HepG2 (cell line): Measurements from ENCODE around the gene GRK6. TPM values are rescaled to one million over a fixed set of nuclear protein-coding genes. Genes with fewer than 3 reads are reported as not detected.

Experiments used
- ATAC-seq: fragments of 200-7000 bp; cut with Tn5 transposase; 3 replicates; pipeline ENCODE4 v1.9.1; 2020; ENCODE audit warnings: mild to moderate bottlenecking, moderate library complexity
- BruUV-seq: library from RNA; stranded (reverse); fragments of 400-500 nt; replicated peaks from 2 replicates; lab custom pipeline; 2021; lab: Mats Ljungman, UMichigan
- CTCF ChIA-PET: fragments of 300-600 bp; formaldehyde crosslinking; extraction: SDS; loops from one replicate; lab custom pipeline; 2021; ENCODE audit warnings: low total read pairs, inconsistent platforms, low intra/inter-chr PET ratio; lab: Yijun Ruan, JAX
- POLR2A ChIA-PET: fragments of 350-600 bp; sonication (Branson Sonifier 250); formaldehyde crosslinking; loops from one replicate; lab custom pipeline; 2020; ENCODE audit warnings: antibody characterized with exemption, inconsistent platforms; lab: Yijun Ruan, JAX
- DNase-seq: peaks from one replicate; pipeline ENCODE4 v3.0.0-alpha.2; 2015; ENCODE audit warnings: low spot score
- FAIRE-seq: peaks from 3 replicates; lab custom pipeline; 2011; peaks lifted over from hg19 to GRCh38; lab: Jason Lieb, UNC
- H2AFZ ChIP-seq: one replicate; pipeline ENCODE4 v1.6.1; 2011; ENCODE audit warnings: low read length, inconsistent platforms
- H3K27ac ChIP-seq: fragments of 300-600 bp; 3 replicates; pipeline ENCODE4 v1.8.0; 2011; ENCODE audit warnings: mixed run types, mild to moderate bottlenecking, mixed read lengths, low read length, inconsistent platforms; ENCODE audit not compliant: insufficient read depth; ENCODE audit errors: extremely low read length
- H3K27me3 ChIP-seq, 2 experiments: fragments of 200-600 bp in 1 of 2; 2 replicates in 1 of 2; 3 replicates in 1 of 2; pipeline versions ENCODE4 v1.6.0 to v1.8.0; 2011; ENCODE audit warnings: low read length in 2 of 2, mild to moderate bottlenecking in 2 of 2, moderate library complexity in 2 of 2, inconsistent platforms in 1 of 2; ENCODE audit not compliant: insufficient read depth in 2 of 2, control insufficient read depth in 1 of 2
- H3K36me3 ChIP-seq, 2 experiments: fragments of 200-600 bp in 1 of 2; replicated peaks in 1 of 2; 2 replicates in 1 of 2; 3 replicates in 1 of 2; pipeline versions ENCODE4 v1.5.1 to v1.8.0; 2011; ENCODE audit warnings: low read length in 2 of 2, inconsistent platforms in 1 of 2; ENCODE audit not compliant: insufficient read depth in 2 of 2, control insufficient read depth in 1 of 2
- H3K4me1 ChIP-seq: 2 replicates; pipeline ENCODE4 v1.5.1; 2012; ENCODE audit warnings: low read length, inconsistent platforms; ENCODE audit not compliant: insufficient read depth
- H3K4me2 ChIP-seq: 2 replicates; pipeline ENCODE4 v1.6.0; 2011; ENCODE audit warnings: low read depth, low read length, inconsistent platforms
- H3K4me3 ChIP-seq, 3 experiments: fragments of 200-600 bp in 1 of 3; sonication (generic), shearing (Covaris generic) in 1 of 3; replicated peaks in 1 of 3; 2 replicates each; pipeline ENCODE4 v1.5.1; 2011 to 2016; ENCODE audit warnings: low read length in 3 of 3, inconsistent platforms in 2 of 3, low read depth in 2 of 3, mild to moderate bottlenecking in 2 of 3, control low read depth in 1 of 3, mixed read lengths in 1 of 3; ENCODE audit not compliant: insufficient read depth in 1 of 3
- H3K79me2 ChIP-seq: one replicate; pipeline ENCODE4 v1.6.1; 2011; ENCODE audit warnings: low read length, inconsistent platforms; ENCODE audit not compliant: insufficient read depth
- H3K9ac ChIP-seq: 2 replicates; pipeline ENCODE4 v1.6.0; 2011; ENCODE audit warnings: mild to moderate bottlenecking, low read depth, low read length, inconsistent platforms; ENCODE audit not compliant: insufficient read depth
- H3K9me3 ChIP-seq: 2 replicates; pipeline ENCODE4 v1.5.1; 2012; ENCODE audit warnings: mild to moderate bottlenecking, low read length
- H4K20me1 ChIP-seq: 2 replicates; pipeline ENCODE4 v1.6.0; 2011; ENCODE audit warnings: inconsistent platforms, mild to moderate bottlenecking, low read length, moderate library complexity; ENCODE audit not compliant: insufficient read depth
- CHD4 ChIP-seq: fragments of 200-600 bp; sonication (generic); IDR thresholded peaks from 2 replicates; pipeline ENCODE4 v1.7.0; 2017; ENCODE audit warnings: mild to moderate bottlenecking, low read length, borderline replicate concordance
- HMGA1 ChIP-seq: sonication (generic); formaldehyde crosslinking; conservative IDR thresholded peaks from 2 replicates; pipeline ENCODE4 v1.4.0; 2020; ENCODE audit warnings: missing genetic modification reagents
- MED8 ChIP-seq: sonication (generic); formaldehyde crosslinking; IDR thresholded peaks from 2 replicates; pipeline ENCODE4 v1.8.1; 2023; ENCODE audit warnings: mild to moderate bottlenecking, missing genetic modification reagents; ENCODE audit not compliant: insufficient replicate concordance
- MZF1 ChIP-seq: sonication (generic); formaldehyde crosslinking; IDR thresholded peaks from 2 replicates; pipeline ENCODE4 v1.8.1; 2023; ENCODE audit warnings: mild to moderate bottlenecking, missing genetic modification reagents, borderline replicate concordance
- RFX5 ChIP-seq: IDR thresholded peaks from 2 replicates; pipeline ENCODE4 v1.6.1; 2011; ENCODE audit warnings: low read depth, low read length, improper control_type of control experiment
- ZNF619 ChIP-seq: sonication (generic); formaldehyde crosslinking; IDR thresholded peaks from 2 replicates; pipeline ENCODE4 v1.4.0; 2020; ENCODE audit warnings: mild to moderate bottlenecking, missing genetic modification reagents
- ZNF816 ChIP-seq: sonication (generic); formaldehyde crosslinking; IDR thresholded peaks from 2 replicates; pipeline ENCODE4 v1.8.0; 2022; ENCODE audit warnings: missing genetic modification reagents, mild to moderate bottlenecking, borderline replicate concordance
- ZSCAN20 ChIP-seq: sonication (generic); formaldehyde crosslinking; IDR thresholded peaks from 2 replicates; pipeline ENCODE4 v1.4.0; 2020; ENCODE audit warnings: missing genetic modification reagents, mild to moderate bottlenecking, borderline replicate concordance
- WGBS: methylation state at CpG from one replicate; pipeline ENCODE4 v1.1.6; 2017; ENCODE audit warnings: low lambda C conversion rate; 5-methylcytosine and 5-hydroxymethylcytosine counted together
- in situ Hi-C: cut with HindIII; loops from 2 replicates; pipeline ENCODE4 v1.10.0; 2017; ENCODE audit warnings: low pct_unique_long_range_greater_than_20kb; ENCODE audit not compliant: extremely low pct_ligation_motif_present
- intact Hi-C: fragments of 100-400 bp; cut with micrococcal nuclease; formaldehyde crosslinking; loops from one replicate; pipeline ENCODE4 v1.10.0; 2022; ENCODE audit not compliant: unreplicated experiment
- polyA plus RNA-seq, 8 experiments: library from polyadenylated mRNA; depleted of rRNA in 3 of 8; stranded (reverse) in 7 of 8; unstranded in 1 of 8; fragments of >200 nt; fragmentation: Illumina TruSeq in 4 of 8; extraction: Trizol in 4 of 8; gene quantifications; 2 replicates each; pipeline versions ENCODE4 v1.2.1 to v1.2.3, GENCODE V29; 2011 to 2016; ENCODE audit warnings: low read depth in 4 of 8, missing spikeins in 1 of 8, mixed read lengths in 1 of 8; ENCODE audit not compliant: insufficient read depth in 1 of 8
- total RNA-seq, 5 experiments: library from RNA; depleted of rRNA; stranded (reverse); fragments of >200 nt; fragmentation: Illumina TruSeq; extraction: Trizol; gene quantifications; 2 replicates each; pipeline ENCODE4 v1.2.3, GENCODE V29; 2016; ENCODE audit warnings: low read depth in 1 of 5
- TF ChIP-seq, protein P1 (sequence below): IDR thresholded peaks from 2 replicates; pipeline ENCODE4 v1.6.1; 2016; ENCODE audit warnings: missing compliant biosample characterization, missing genetic modification reagents, borderline replicate concordance

The GRK6 gene
- total and polyA plus RNA-seq, 2 of the 13 experiments (the other 11 are each of a cell fraction or from before 2014, with no cell fraction given): 13.2 to 19.9 TPM

DNA sequence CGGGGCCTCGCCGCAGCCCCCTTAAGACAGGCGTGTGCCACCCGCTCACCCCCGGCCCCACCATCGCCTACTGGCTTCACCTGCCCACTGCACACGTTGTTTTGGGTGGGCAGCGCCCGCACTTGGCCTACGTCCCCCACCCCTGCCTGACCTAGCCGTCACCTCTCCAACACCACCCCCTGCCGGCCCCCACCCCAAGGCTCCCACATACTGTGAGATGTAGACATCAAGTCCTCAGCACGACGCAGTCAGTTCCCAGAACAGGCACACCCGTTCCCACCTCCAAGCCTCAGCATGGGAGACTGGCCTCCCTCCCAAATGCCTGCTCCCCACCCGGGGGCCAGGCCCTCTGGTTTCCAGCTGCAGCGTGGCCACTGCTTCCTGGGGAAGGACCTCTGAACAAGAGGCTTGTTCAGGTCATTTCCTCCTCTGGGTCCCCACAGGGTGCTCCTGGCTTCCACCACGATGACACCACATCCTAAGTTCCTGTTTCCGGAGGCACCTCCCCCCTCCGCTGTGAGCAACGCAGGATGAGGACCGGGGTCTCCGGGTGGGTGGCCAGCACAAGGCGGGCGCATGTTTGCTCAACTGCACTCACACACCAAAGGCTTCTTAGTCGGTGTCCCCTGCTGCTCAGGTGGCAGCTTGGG lies 35.7 kb downstream of the GRK6 start (continued):
- no peak for TF ChIP-seq ZNF816

DNA sequence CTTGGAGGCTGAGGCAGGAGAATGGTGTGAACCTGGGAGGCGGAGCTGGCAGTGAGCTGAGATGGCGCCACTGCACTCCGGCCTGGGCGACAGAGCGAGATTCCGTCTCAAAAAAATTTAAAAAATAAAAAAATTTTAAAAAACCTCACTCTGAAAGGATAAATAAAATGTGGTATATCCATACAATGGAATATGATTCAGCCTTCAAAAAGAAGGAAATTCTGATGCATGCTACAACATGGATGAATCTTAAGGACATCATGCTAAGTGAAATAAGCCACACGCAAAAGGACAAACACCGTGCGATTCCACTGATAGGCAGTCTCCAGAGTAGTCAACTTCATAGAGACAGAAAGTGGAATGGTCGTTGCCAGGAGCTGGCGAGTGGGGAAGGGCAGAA lies 38.6 kb downstream of the GRK6 start:
- CTCF ChIA-PET: no interaction called here
- no peak for ATAC-seq
- no peak overlapping the region for H3K27ac ChIP-seq
- BruUV-seq: no TSS peak
- TF ChIP-seq ZSCAN20 (CRISPR knock-in tag): no peak
- TF ChIP-seq, all 625 proteins: peak for 0
- POLR2A ChIA-PET: no interaction called here
- no peaks in the 10 kb centered on the region for H3K9me3 ChIP-seq
- no peaks in the 10 kb centered on the region for H3K27me3 ChIP-seq
- H3K36me3 ChIP-seq: peaks cover 6 to 16% of the 10 kb centered on the region in 2 experiments; a peak in 3 of 5 replicates
- no peak overlapping the region for H2AFZ ChIP-seq
- H3K4me1 ChIP-seq: no peaks in the 10 kb centered on the region
- no peak overlapping the region for H3K4me2 ChIP-seq
- no peak overlapping the region for H3K4me3 ChIP-seq
- H4K20me1 ChIP-seq: peaks cover 8% of the 10 kb centered on the region; the same call in 1 of the 2 replicates
- no peaks in the 10 kb centered on the region for H3K79me2 ChIP-seq
- in situ Hi-C loops: loop anchor here (25.0 kb wide), 1 partner anchor 353 kb away; no protein-coding TSS in a partner anchor
- DNase-seq (no peak), FAIRE-seq (no peak)
- intact Hi-C loops: no loop called here
- H3K9ac ChIP-seq: no peak overlapping the region
- WGBS: 99% methylated on average over 11 of the region's 11 CpGs

DNA sequence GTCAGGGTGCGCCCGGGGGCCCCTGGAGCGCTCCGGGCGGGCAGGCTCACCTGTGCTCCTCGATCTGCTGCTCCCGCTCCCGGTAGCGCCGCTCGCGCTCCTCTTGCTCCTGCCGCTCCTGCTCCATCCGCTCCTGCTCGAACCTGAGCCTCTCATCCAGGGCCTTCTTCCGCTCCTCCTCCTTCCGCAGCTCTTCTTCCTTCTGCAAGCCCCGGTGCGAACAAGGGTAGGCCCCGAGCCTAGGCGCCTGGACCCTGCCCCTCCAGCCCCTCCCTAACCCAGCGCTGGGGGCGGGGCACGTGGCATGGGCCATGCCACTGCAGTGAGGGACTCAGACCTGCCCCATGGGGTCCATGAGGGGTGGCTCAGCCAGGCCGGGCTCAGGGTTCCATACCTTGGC lies 40.4 kb downstream of the GRK6 start:
- Histone ChIP-seq H3K9ac (no peak overlapping the region), H3K79me2 (no peaks in the 10 kb centered on the region), H3K27me3 (no peaks in the 10 kb centered on the region), H3K4me2 (no peak overlapping the region), H3K4me1 (peaks cover 9% of the 10 kb centered on the region), H2AFZ (no peak overlapping the region), H3K9me3 (no peaks in the 10 kb centered on the region), H3K4me3 (no peak overlapping the region), H3K27ac (no peak overlapping the region), H3K36me3 (peaks cover 3 to 16% of the 10 kb centered on the region in 2 experiments; a peak in 3 of 5 replicates), H4K20me1 (peaks cover 9% of the 10 kb centered on the region; the same call in 1 of the 2 replicates)
- no peak for ATAC-seq
- DNase-seq: no peak
- in situ Hi-C loops: loop anchor here (25.0 kb wide), 1 partner anchor 355 kb away; no protein-coding TSS in a partner anchor
- ChIA-PET CTCF (no interaction called here), POLR2A (no interaction called here)
- 97% methylated on average over 23 of the region's 25 CpGs for WGBS
- intact Hi-C loops: no loop called here
- FAIRE-seq: no peak
- no TSS peak for BruUV-seq
- TF ChIP-seq, protein P1, sequence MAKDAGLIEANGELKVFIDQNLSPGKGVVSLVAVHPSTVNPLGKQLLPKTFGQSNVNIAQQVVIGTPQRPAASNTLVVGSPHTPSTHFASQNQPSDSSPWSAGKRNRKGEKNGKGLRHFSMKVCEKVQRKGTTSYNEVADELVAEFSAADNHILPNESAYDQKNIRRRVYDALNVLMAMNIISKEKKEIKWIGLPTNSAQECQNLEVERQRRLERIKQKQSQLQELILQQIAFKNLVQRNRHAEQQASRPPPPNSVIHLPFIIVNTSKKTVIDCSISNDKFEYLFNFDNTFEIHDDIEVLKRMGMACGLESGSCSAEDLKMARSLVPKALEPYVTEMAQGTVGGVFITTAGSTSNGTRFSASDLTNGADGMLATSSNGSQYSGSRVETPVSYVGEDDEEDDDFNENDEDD (CRISPR knock-in tag): no peak
- TF ChIP-seq RFX5 (no peak), HMGA1 (CRISPR knock-in tag) (no peak), CHD4 (no peak), ZNF619 (CRISPR knock-in tag) (no peak), MZF1 (no peak), MED8 (CRISPR knock-in tag) (no peak)
